ENCODE results near the gene MTMR12. TPM values are rescaled to one million over a fixed set of nuclear protein-coding genes. Genes with fewer than 3 reads are reported as not detected.
A peak's percentile ranks its signal among the peaks of the same experiment; 100 is the strongest.

MTMR12 gene
- total and polyA plus RNA-seq, 2 of the 8 experiments (the other 6 are each of a cell fraction or from before 2014, with no cell fraction given) = 19.1 to 59.3 TPM

DNA sequence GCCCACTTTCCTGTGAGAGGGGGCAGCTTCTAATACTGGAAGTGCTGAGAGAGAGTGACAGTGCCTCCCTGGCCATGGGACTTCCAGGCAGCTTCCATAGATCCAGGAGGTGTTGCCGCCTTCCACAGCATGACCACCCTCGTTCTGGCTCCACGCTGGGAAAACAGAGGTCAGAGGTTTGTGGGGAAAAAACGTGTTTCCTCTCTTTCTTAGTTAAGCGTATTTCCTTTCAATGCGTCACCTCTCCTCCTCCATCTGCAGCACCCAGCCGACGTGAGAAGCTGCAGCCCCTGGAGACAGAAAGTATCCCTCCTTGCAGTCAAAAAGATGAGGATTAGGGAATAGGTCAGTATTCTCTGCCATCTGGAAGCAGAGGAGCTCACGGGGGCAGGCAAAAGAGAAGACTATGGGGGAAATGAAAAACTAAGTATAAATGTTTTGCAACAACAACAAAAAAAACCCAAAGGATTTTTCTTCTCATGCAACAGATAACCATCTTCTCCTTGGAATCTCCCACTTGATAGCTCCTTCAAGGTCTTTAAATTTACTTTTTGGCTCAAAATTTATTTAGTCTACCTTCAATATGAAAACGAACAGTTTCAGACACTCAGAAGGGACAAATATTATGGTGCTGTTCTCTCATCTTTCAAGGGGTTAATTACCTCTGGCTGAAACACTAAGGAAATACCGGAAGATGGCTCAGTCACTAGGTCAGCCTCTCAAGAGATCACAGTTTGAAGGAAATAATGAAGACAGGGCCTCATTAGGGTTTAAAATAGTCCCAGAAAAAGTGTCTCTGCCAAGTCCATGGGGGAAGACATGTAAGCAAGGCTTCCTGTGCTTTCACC is 38.0 kb downstream of the MTMR12 start:
- peak overlapping the region; percentile 76; the same call in 1 of the 2 replicates for H3K18ac ChIP-seq (ENCODE audit: extremely low read depth, low read length)
- TF ChIP-seq CHD2 (IDR thresholded peaks at IDR 0.05; ENCODE audit: low read length) (no peak), RXRA (IDR thresholded peaks at IDR 0.05; ENCODE audit: insufficient read depth, low read depth, low read length) (no peak), RBBP5 (IDR thresholded peaks at IDR 0.05; ENCODE audit: borderline replicate concordance, low read depth, low read length) (no peak), HDAC6 (IDR thresholded peaks at IDR 0.05; ENCODE audit: low read depth, low read length) (no peak), ZNF274 (IDR thresholded peaks at IDR 0.05; ENCODE audit: borderline replicate concordance, extremely low read depth, low read length) (no peak), CEBPB (IDR thresholded peaks at IDR 0.05; ENCODE audit: low read depth, low read length) (no peak)

More for the DNA sequence above, 38.0 kb downstream of the MTMR12 start:
- Histone ChIP-seq H2BK20ac (ENCODE audit: low read length) (peak overlapping the region; percentile 38), H3K27me3 (replicated peaks in 1 of 4; ENCODE audit: control insufficient read depth in 3 of 4, extremely low read depth in 1 of 4, insufficient read depth in 3 of 4, low read length in 3 of 4) (no peaks in the 10 kb centered on the region), H3K36me3 (ENCODE audit: control insufficient read depth in 2 of 4, insufficient read depth in 4 of 4, low read length in 3 of 4) (peaks cover 13 to 42% (median 29%) of the 10 kb centered on the region in 4 experiments; a peak in 7 of 8 replicates), H3K56ac (replicated peaks; ENCODE audit: insufficient read length, low read depth, low read length) (no peak overlapping the region), H2BK15ac (ENCODE audit: low read length) (no peak overlapping the region), H2BK12ac (ENCODE audit: low read depth, low read length) (peak overlapping the region; percentile 90), H3K27ac (ENCODE audit: low read depth, low read length) (peak overlapping the region; percentile 35; the same call in 1 of the 2 replicates), H2BK5ac (ENCODE audit: low read depth, low read length) (peak overlapping the region; percentile 80), H2AK5ac (ENCODE audit: low read depth, low read length) (peak overlapping the region; percentile 18; the same call in 1 of the 2 replicates), H3K14ac (ENCODE audit: insufficient read length) (no peak overlapping the region), H4K5ac (ENCODE audit: insufficient read length, low read depth, low read length) (no peak overlapping the region), H3K9ac (replicated peaks in 1 of 4; ENCODE audit: extremely low read depth in 1 of 4, low read depth in 3 of 4, low read length in 3 of 4) (no peak overlapping the region), H3K79me1 (ENCODE audit: low read depth, low read length) (peaks cover 3% of the 10 kb centered on the region; the same call in 1 of the 2 replicates), H3K9me3 (ENCODE audit: insufficient read depth in 2 of 2, low read depth in 1 of 2, low read length in 1 of 2) (no peaks in the 10 kb centered on the region), H3K4me3 (ENCODE audit: extremely low read depth in 1 of 4, insufficient read depth in 2 of 4, low read depth in 3 of 4, low read length in 4 of 4) (no peak overlapping the region), H4K91ac (replicated peaks; ENCODE audit: insufficient read length, low read length) (peak overlapping the region; percentile 78), H3K4me2 (ENCODE audit: insufficient read depth in 1 of 2, low read depth in 2 of 2, low read length in 2 of 2) (no peak overlapping the region; a peak in 1 of 4 replicates), H4K8ac (ENCODE audit: extremely low read depth, insufficient read depth, low read length) (no peak overlapping the region), H3K4ac (replicated peaks; ENCODE audit: insufficient read length, low read depth, low read length) (peak overlapping the region; percentile 57), H2BK120ac (replicated peaks; ENCODE audit: low read depth, low read length) (peak overlapping the region; percentile 89), H3K23ac (ENCODE audit: insufficient read length) (no peak overlapping the region), H3K4me1 (replicated peaks in 1 of 4; ENCODE audit: control insufficient read depth in 3 of 4, insufficient read depth in 4 of 4, low read length in 3 of 4) (peaks cover 9 to 26% (median 16%) of the 10 kb centered on the region in 4 experiments), H3K23me2 (ENCODE audit: low read depth, low read length) (no peaks in the 10 kb centered on the region), H3K79me2 (ENCODE audit: control insufficient read depth in 1 of 2, insufficient read depth in 2 of 2, low read length in 2 of 2) (peaks cover 0 to 37% of the 10 kb centered on the region in 2 experiments; a peak in 2 of 4 replicates), H4K20me1 (replicated peaks in 1 of 2; ENCODE audit: control insufficient read depth in 1 of 2, insufficient read depth in 2 of 2, low read length in 2 of 2) (no peaks in the 10 kb centered on the region), H2AFZ (ENCODE audit: low read length) (no peak overlapping the region)
- WGBS, 2 experiments (ENCODE audit: extremely low coverage in 1 of 2, insufficient coverage in 1 of 2, insufficient read length in 1 of 2, insufficient replicate concordance in 2 of 2, low coverage in 1 of 2, low lambda C conversion rate in 2 of 2, missing lambda C conversion rate in 1 of 2) = 83% methylated on average over 11 of the region's 11 CpGs; no CpG with 5 or more reads in 1 of the 2 experiments
- ChIA-PET POLR2A (ENCODE audit: partially characterized antibody) (interaction anchor here (0.8 to 2.2 kb wide), 6 partner anchors 8 to 99 kb away, joined by 3 to 8 read pairs (median 4); no protein-coding TSS in a partner anchor), CTCF (ENCODE audit: partially characterized antibody) (interaction anchor here (0.7 to 4.2 kb wide), 9 partner anchors 16 to 55 kb away, joined by 3 to 16 read pairs (median 3); no protein-coding TSS in a partner anchor)
- DNase-seq (ENCODE audit: low read depth in 1 of 2, low spot score in 2 of 2) (no peak), FAIRE-seq (no peak)

Measured in H1 (cell line).